Peyer's patch (tissue), 4 donors: ENCODE data around the gene ARAF.

ENCODE experiments used
- CTCF ChIP-seq, 6 experiments: fragments of 450-650 bp in 4 of 6; fragments of 200-600 bp in 2 of 6; sonication (generic) in 1 of 6; IDR thresholded peaks; one replicate each; pipeline ENCODE4 v1.5.1; 2017 to 2019; ENCODE audit warnings: antibody characterized with exemption in 6 of 6, mild to moderate bottlenecking in 3 of 6, moderate library complexity in 1 of 6
- POLR2A ChIP-seq, 2 donors: fragments of 450-650 bp; IDR thresholded peaks; one replicate each; pipeline ENCODE4 v1.5.1; 2017; ENCODE audit warnings: antibody characterized with exemption in 2 of 2, mild to moderate bottlenecking in 2 of 2, moderate library complexity in 2 of 2

GRCh38 chrX:47576021-47576898 is 15.3 kb downstream of the ARAF start:
- TF ChIP-seq CTCF (IDR thresholded peaks at IDR 0.05) (no peak), POLR2A (IDR thresholded peaks at IDR 0.05) (no peak)
